Measurements from ENCODE around the gene EVI5.

The EVI5 gene

DNA sequence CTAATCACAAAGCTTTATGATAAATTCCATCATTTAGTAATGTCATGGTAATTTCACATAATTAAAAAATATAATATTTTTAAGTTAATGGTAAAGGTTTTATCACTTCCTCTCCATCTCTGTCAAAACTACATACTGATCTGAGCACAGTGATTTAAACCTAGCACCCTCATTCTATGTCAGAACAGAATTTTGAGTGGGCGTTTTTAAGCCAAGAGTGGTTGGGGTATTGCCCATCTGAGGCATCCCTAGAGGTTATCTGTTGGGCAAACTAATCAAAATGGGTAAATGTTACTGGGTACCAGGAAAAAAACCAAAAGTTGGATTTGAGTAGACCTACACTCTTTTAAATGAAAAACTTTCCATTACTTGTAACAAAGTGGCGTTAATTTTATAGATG is 197.5 kb downstream of the EVI5 start:
- TF ChIP-seq GATA3 (IDR thresholded peaks at IDR 0.05; ENCODE audit: low read depth, low read length) (no peak), GATA2 (IDR thresholded peaks at IDR 0.05; ENCODE audit: low read depth, low read length) (no peak)

DNA sequence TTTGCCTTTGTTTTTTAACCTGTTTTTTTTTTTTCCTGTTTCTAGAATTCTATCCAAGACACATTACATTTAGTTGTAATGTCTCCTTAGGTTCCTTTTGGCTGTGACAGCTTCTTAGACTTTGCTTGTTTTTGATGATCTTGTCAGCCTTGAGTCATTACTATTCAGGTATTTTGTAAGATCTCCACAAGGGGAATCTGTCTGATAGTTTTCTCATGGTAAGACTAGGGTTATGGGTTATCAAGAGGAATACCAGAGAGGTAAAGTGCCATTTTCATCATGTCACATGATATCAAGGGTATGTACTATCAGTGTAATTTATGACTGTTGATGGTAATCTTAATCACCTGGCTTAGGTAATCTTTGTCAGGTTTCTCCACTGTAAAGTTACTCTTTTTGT is 199.1 kb downstream of the EVI5 start:
- TF ChIP-seq GATA3 (IDR thresholded peaks at IDR 0.05; ENCODE audit: low read depth, low read length) (no peak), GATA2 (IDR thresholded peaks at IDR 0.05; ENCODE audit: low read depth, low read length) (no peak)

DNA sequence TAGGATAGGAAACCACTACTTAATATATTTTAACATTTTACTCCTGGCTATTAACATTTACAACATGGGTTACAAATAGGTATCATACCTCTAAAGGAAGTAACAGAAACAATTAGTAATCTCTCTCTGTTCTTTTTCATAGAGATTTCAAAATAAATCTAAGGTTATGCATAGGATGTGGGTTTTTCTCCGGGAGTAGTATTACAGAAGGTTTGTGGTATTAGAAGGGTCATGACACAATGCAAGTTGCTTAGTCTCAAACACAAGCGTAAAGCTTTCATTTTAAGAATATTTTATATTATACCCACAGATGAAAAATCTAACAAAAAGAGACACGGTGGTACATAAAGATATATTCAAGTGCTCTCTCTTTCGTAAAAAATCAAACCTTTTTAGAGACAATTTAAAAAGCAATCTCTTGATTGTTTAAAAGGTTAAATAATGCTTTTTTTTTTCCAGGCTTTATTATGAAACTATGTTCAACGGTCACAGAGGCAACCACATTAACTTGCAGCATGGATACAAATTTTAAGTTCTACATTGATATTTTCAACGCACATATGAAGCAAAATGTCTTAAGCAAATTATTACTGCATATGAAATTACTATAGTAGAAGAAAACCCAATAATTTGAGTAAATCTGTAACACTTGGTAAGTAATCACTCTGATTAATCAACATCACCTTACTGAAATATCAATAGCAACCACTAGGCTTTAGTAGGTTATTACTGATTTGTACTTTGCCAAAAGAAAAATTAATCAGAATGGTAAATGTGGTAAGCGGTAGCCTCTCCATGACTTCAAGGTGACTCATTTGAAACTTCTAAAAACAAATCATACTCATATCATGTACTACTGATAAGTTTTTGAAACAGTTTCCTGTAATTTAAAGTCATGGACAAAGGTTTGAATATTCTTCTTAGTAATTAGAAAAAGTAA is 200.8 kb downstream of the EVI5 start:
- TF ChIP-seq GATA3 (IDR thresholded peaks at IDR 0.05; ENCODE audit: low read depth, low read length) (no peak), GATA2 (IDR thresholded peaks at IDR 0.05; ENCODE audit: low read depth, low read length) (no peak)

DNA sequence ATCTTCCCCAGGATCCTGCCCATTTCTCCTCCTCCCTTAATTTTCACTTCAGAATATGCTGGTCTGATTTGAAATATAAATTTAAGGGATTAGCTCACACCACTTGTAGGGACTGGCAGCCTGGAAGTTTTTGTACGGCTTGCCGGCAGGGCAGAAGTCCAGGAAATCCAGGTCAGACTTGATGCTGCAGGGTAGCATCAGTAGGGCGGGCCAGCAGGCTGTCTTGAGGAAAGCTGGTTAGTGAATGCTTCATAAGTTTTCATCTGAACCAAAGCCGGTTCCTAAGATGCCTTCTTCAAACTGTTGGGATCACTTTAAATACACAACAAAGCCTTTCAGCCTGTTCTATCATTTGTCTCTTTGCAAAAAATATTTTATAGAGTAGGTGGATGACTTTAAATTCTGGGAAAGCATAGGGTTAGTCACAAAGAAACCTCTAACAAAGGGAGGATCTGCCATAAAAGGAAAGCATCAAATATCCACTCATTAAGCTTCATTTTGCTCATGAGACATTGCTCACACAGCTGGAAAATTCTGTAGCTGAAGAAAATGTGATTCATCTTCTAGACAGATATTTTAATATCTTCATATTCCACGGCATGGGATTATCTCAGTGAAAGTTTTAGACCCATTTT is 207.5 kb downstream of the EVI5 start:
- TF ChIP-seq GATA2 (IDR thresholded peaks at IDR 0.05; ENCODE audit: low read depth, low read length) (no peak), GATA3 (IDR thresholded peaks at IDR 0.05; ENCODE audit: low read depth, low read length) (no peak)

DNA sequence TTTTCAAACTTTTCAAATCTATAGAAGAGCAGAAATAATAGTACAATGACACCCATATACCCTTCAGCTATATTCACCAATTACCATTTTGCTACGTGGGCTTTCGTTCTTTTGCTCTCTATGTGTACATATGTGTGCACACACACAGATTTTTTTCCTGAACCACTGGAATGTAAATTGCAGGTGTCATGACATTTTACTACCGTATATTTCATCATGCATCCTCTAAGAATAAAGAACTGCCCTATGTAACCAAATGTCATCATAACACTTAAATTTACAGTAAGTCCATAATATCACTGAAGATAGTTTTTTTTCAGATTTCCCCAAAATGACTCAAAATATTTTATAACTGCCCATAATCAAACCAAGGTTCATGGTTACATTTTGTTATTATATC is 209.8 kb downstream of the EVI5 start:
- no peak for TF ChIP-seq GATA3 (IDR thresholded peaks at IDR 0.05; ENCODE audit: low read depth, low read length)
- TF ChIP-seq GATA2 (IDR thresholded peaks at IDR 0.05; ENCODE audit: low read depth, low read length) = no peak

DNA sequence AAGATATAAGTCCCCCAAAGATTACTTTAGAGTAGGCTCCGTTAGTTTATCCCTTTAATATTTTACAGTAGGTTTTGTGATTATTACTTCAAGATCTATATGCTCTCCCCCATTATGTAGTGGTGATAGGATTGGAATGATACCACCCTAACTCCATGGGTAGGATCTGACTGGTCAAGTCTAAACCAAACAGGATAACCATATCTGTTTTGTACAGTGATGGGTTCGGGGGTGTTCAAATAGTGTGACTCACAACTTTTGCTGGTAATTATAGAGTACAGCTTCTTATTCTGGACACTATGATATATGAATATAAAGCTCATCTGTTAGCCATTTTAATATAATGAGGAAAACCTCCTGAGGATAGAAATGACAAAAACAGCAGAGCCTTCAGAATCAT is 212.4 kb downstream of the EVI5 start:
- TF ChIP-seq GATA2 (IDR thresholded peaks at IDR 0.05; ENCODE audit: low read depth, low read length) = no peak
- no peak for TF ChIP-seq GATA3 (IDR thresholded peaks at IDR 0.05; ENCODE audit: low read depth, low read length)

DNA sequence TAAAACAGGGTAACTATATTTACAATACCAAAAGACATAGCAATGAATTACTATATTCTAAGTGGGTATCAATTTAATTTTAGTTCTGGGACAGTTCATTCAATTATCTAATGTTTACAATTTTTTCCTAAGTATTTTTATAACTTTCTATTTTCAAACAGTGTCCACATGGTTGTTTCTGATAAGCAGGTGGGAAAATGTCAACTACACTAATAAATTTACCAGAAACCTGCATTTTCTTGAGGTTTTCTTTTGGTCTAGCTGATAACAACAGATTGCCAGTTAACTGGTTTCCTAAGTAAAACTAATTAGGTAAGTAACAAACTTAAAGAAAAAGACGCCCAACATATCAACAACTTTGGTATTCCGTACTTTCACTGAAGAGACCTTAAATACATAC is 213.3 kb downstream of the EVI5 start:
- no peak for TF ChIP-seq GATA3 (IDR thresholded peaks at IDR 0.05; ENCODE audit: low read depth, low read length)
- no peak for TF ChIP-seq GATA2 (IDR thresholded peaks at IDR 0.05; ENCODE audit: low read depth, low read length)

DNA sequence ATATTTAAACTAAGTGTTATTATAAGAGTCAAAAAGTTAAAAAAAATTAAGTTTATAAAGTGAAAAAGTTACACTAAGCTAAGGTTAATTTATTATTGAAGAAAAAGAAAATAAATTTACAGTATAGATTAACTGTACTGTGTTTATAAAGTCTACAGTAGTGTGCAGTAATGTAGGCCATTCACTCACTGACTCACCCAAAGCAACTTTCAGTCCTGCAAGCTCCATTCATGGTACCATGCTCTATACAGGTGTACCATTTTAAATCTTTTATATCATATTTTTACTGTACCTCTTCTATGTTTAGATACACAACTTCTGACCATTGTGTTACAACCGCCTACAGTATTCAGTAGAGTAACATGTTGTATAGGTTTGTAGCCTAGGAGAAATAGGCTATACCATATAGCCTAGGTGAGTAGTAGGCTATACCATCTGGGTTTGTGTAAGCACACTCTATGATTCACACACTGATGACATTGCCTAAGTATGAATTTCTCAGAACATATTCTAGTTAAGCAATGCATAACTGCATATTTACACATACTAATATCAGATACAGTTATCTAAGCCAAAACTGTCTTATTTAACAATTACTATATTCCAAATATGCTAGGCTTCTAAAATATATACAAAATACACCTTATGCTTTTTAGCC is 217.6 kb downstream of the EVI5 start:
- TF ChIP-seq GATA3 (IDR thresholded peaks at IDR 0.05; ENCODE audit: low read depth, low read length) (no peak), GATA2 (IDR thresholded peaks at IDR 0.05; ENCODE audit: low read depth, low read length) (no peak)

DNA sequence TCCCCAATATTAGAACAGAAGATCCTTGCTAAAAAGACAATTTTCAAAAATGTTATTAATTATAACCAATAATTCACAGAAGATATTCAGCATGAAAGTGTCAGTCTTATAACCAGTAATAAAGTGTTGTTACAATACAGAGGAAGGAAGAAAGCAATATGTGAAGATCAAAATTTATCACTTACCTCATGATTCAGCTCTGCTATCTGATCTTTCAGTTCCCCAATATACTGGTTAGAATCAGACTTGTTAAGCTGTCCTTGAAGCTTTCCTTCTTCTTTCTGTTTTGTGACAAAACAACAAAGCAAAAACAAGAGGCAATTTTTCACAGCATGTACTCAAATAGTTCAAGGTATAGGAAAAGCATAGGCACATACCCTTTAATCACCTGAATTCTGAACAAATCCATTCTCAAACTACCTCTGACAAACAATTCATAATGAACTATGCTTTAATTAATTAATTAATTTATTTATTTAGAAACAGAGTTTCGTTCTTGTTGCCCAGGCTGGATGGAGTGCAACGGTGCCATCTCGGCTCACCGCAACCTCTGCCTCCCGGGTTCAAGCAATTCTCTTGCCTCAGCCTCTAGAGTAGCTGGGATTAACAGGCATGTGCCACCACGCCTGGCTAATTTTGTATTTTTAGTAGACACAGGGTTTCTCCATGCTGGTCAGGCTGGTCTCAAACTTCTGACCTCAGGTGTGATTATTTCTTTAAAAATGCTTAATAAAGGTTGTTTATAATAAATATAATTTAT is 221.3 kb downstream of the EVI5 start:
- TF ChIP-seq GATA2 (IDR thresholded peaks at IDR 0.05; ENCODE audit: low read depth, low read length) (no peak), GATA3 (IDR thresholded peaks at IDR 0.05; ENCODE audit: low read depth, low read length) (no peak)

DNA sequence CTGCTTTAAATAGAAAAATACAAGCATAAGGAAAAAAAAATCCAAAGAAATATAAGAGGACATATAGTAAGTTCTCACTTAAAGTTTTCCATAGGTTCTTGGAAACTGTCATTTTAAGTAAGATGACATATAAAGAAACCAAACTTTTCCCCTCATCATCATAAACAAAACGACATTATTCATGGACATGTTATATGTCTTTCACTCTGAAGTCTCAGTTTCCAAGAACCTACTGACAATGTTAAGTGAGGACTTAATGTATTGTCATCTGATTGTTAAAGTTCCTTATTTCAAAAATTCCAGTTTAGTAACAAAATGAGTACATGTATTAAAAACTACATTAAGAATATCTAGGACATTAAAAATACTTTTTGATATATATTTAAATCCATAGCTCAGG is 228.6 kb downstream of the EVI5 start:
- no peak for TF ChIP-seq GATA3 (IDR thresholded peaks at IDR 0.05; ENCODE audit: low read depth, low read length)
- no peak for TF ChIP-seq GATA2 (IDR thresholded peaks at IDR 0.05; ENCODE audit: low read depth, low read length)

DNA sequence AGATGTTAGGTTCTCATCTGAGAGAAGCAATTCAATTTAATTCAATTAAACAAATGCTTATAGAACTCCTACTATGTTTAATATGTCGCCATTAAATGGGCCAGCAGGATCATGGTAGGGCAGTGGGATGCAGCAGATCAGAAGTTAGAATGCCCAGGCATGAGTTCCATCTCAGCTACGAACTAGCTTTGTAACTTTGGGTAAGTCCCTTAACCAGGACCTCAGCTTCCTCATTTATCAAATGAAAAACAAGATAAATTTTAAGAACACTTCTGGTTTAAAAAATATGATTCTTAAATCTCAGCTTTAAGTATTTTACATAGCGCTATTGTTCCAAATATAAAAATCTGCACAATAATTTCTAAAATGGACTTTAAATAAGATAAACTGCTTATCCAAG is 230.7 kb downstream of the EVI5 start:
- TF ChIP-seq GATA3 (IDR thresholded peaks at IDR 0.05; ENCODE audit: low read depth, low read length) = no peak
- no peak for TF ChIP-seq GATA2 (IDR thresholded peaks at IDR 0.05; ENCODE audit: low read depth, low read length)

DNA sequence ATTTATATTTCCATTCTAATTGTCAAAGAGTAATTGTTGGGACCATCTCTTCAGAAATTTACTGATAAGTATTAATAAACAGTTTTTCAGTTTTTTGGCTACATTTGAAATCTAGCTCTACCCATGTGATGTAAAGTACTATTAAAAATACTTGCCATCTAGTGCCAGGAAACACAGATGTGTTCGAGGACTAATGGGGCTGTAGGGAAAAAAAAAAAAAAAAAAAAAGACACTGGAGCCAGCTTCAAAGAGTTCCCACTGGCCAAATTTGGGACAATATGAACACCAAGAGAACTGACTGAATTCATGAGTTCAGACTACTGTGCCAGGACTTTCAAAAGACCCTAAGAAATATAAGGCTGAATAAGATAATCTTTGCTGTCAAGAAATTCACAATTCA is 233.0 kb downstream of the EVI5 start:
- TF ChIP-seq GATA2 (IDR thresholded peaks at IDR 0.05; ENCODE audit: low read depth, low read length) (no peak), GATA3 (IDR thresholded peaks at IDR 0.05; ENCODE audit: low read depth, low read length) (no peak)

DNA sequence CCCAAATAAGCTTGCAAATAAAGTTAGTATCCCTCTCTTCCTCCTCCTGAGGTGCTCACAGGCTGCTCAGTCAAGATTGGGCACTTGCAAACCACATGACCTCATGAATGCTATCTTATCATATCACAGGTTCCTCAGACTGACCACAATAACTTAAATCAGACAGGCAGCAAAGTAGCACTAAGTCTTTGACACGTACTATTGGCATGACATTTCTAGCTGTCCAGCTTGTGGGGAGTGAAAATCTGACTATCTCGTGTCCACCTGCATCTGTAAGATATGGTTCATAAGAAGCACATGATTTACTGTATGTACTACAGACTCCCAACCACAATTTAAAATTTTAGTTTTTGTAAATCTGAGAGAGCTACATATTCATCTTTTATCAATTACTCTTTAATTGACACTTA is 240.1 kb downstream of the EVI5 start:
- TF ChIP-seq GATA2 (IDR thresholded peaks at IDR 0.05; ENCODE audit: low read depth, low read length) (no peak), GATA3 (IDR thresholded peaks at IDR 0.05; ENCODE audit: low read depth, low read length) (no peak)

All from SH-SY5Y (cell line).